SK-N-SH (cell line): ENCODE results near the gene CYP26B1. TPM values are rescaled to one million over a fixed set of nuclear protein-coding genes. Genes with fewer than 3 reads are reported as not detected.

Experiments used
- CTCF ChIA-PET: fragments of 300-600, 350-600 bp; formaldehyde crosslinking; extraction: SDS; loops from one replicate; lab custom pipeline; 2021; lab: Yijun Ruan, JAX
- POLR2A ChIA-PET: fragments of 350-600 bp; sonication (Branson Sonifier 250); formaldehyde crosslinking; extraction: SDS; loops from one replicate; lab custom pipeline; 2020; ENCODE audit warnings: antibody characterized with exemption, inconsistent platforms; lab: Yijun Ruan, JAX
- DNase-seq: peaks from one replicate; pipeline ENCODE4 v3.0.0; 2012
- H2AFZ ChIP-seq: fragments of 200-600 bp; sonication (generic); 2 replicates; pipeline ENCODE4 v1.8.1; 2016; ENCODE audit warnings: antibody characterized with exemption, mild to moderate bottlenecking, low read depth
- H3F3A ChIP-seq: fragments of 200-600 bp; sonication (generic); replicated peaks from 2 replicates; pipeline ENCODE3; 2016; ENCODE audit warnings: antibody characterized with exemption, mild to moderate bottlenecking; ENCODE audit not compliant: insufficient read depth
- H3K27ac ChIP-seq, 2 experiments: fragments of 200-500 bp in 1 of 2; fragments of 200-600 bp in 1 of 2; sonication (Bioruptor generic) in 1 of 2; sonication (generic), shearing (Covaris generic) in 1 of 2; 2 replicates each; pipeline versions ENCODE4 v1.5.1 to v1.6.1; 2014 to 2016; ENCODE audit warnings: low read depth in 2 of 2, inconsistent platforms in 1 of 2, low read length in 1 of 2, mild to moderate bottlenecking in 1 of 2, mixed read lengths in 1 of 2
- H3K27me3 ChIP-seq: fragments of 200-600 bp; sonication (generic), shearing (Covaris generic); 2 replicates; pipeline ENCODE4 v1.6.1; 2016; ENCODE audit warnings: mixed run types; ENCODE audit not compliant: insufficient read depth
- H3K36me3 ChIP-seq, 2 experiments: fragments of 200-500 bp in 1 of 2; fragments of 200-600 bp in 1 of 2; sonication (Bioruptor generic) in 1 of 2; sonication (generic) in 1 of 2; replicated peaks in 1 of 2; 2 replicates each; pipeline versions ENCODE3 to v1.5.1; 2014 to 2016; ENCODE audit warnings: low read length in 1 of 2, mild to moderate bottlenecking in 1 of 2; ENCODE audit not compliant: insufficient read depth in 2 of 2, control insufficient read depth in 1 of 2
- H3K4me1 ChIP-seq, 2 experiments: fragments of 200-500 bp in 1 of 2; fragments of 200-600 bp in 1 of 2; sonication (Bioruptor generic) in 1 of 2; sonication (generic), shearing (Covaris generic) in 1 of 2; 2 replicates each; pipeline versions ENCODE4 v1.5.1 to v1.6.1; 2014 to 2016; ENCODE audit warnings: low read depth in 1 of 2, low read length in 1 of 2, mixed run types in 1 of 2; ENCODE audit not compliant: insufficient read depth in 2 of 2, control insufficient read depth in 1 of 2
- H3K4me2 ChIP-seq: fragments of 200-600 bp; sonication (generic), shearing (Covaris generic); 2 replicates; pipeline ENCODE4 v1.6.1; 2017; ENCODE audit warnings: mixed run types
- H3K4me3 ChIP-seq, 2 experiments: fragments of 200-500 bp in 1 of 2; fragments of 200-600 bp in 1 of 2; sonication (Bioruptor generic) in 1 of 2; sonication (generic), shearing (Covaris generic) in 1 of 2; 2 replicates each; pipeline versions ENCODE4 v1.5.1 to v1.8.1; 2014 to 2016; ENCODE audit warnings: low read depth in 2 of 2, inconsistent platforms in 1 of 2, low read length in 1 of 2, mild to moderate bottlenecking in 1 of 2, mixed read lengths in 1 of 2, moderate library complexity in 1 of 2
- H3K79me2 ChIP-seq: fragments of 200-600 bp; sonication (generic); 2 replicates; pipeline ENCODE4 v1.8.1; 2017; ENCODE audit warnings: mild to moderate bottlenecking; ENCODE audit not compliant: insufficient read depth
- H3K9ac ChIP-seq: fragments of 200-600 bp; sonication (generic); 2 replicates; pipeline ENCODE4 v1.6.1; 2017; ENCODE audit warnings: mixed run types
- H3K9me2 ChIP-seq: fragments of 200-600 bp; sonication (generic); 2 replicates; pipeline ENCODE4 v1.6.1; 2017; ENCODE audit warnings: mixed run types
- H3K9me3 ChIP-seq: fragments of 200-600 bp; sonication (generic); 2 replicates; pipeline ENCODE4 v1.6.1; 2017; ENCODE audit warnings: mixed run types, mild to moderate bottlenecking, moderate library complexity
- H4K20me1 ChIP-seq: fragments of 200-600 bp; sonication (generic); 2 replicates; pipeline ENCODE4 v1.6.1; 2017; ENCODE audit warnings: mild to moderate bottlenecking, mixed run types; ENCODE audit not compliant: insufficient read depth
- EZH2phosphoT487 ChIP-seq: fragments of 200-600 bp; sonication (generic); IDR thresholded peaks from 2 replicates; pipeline ENCODE4 v1.6.1; 2017; ENCODE audit warnings: low read depth, mixed run types, mild to moderate bottlenecking, antibody characterized with exemption, moderate library complexity, borderline replicate concordance
- FOXM1 ChIP-seq: IDR thresholded peaks from 2 replicates; pipeline ENCODE4 v1.4.0; 2012; ENCODE audit warnings: low read depth, mild to moderate bottlenecking
- GATA2 ChIP-seq: sonication (generic); formaldehyde crosslinking; IDR thresholded peaks from 2 replicates; pipeline ENCODE4 v1.5.0; 2020; ENCODE audit warnings: mild to moderate bottlenecking, missing genetic modification reagents
- IRF3 ChIP-seq: fragments of 150-350 bp; IDR thresholded peaks from 2 replicates; pipeline ENCODE4 v1.6.1; 2016; ENCODE audit warnings: mild to moderate bottlenecking, low read depth, low read length
- JUND ChIP-seq: IDR thresholded peaks from 2 replicates; pipeline ENCODE4 v1.4.0; 2012
- MAX ChIP-seq: IDR thresholded peaks from 2 replicates; pipeline ENCODE4 v1.4.0; 2012; ENCODE audit warnings: low read depth
- MXI1 ChIP-seq: IDR thresholded peaks from 2 replicates; pipeline ENCODE4 v1.6.1; 2012; ENCODE audit warnings: mild to moderate bottlenecking, low read depth, low read length, improper control_type of control experiment
- RCOR1 ChIP-seq: fragments of 150-350 bp; IDR thresholded peaks from 2 replicates; pipeline ENCODE4 v1.6.1; 2017; ENCODE audit warnings: antibody characterized with exemption, low read length
- REST ChIP-seq: IDR thresholded peaks from 2 replicates; pipeline ENCODE4 v1.6.1; 2012; ENCODE audit warnings: mild to moderate bottlenecking, low read depth, low read length, moderate library complexity
- RFX5 ChIP-seq: IDR thresholded peaks from 2 replicates; pipeline ENCODE4 v1.6.1; 2012; ENCODE audit warnings: mild to moderate bottlenecking, improper control_type of control experiment, low read length
- RXRA ChIP-seq: IDR thresholded peaks from 2 replicates; pipeline ENCODE4 v1.4.0; 2012; ENCODE audit warnings: low read depth, mild to moderate bottlenecking, borderline replicate concordance
- SIN3A ChIP-seq: IDR thresholded peaks from 2 replicates; pipeline ENCODE4 v1.6.1; 2012; ENCODE audit warnings: low read depth, mild to moderate bottlenecking, low read length, moderate library complexity, borderline replicate concordance
- TAF1 ChIP-seq: IDR thresholded peaks from 2 replicates; pipeline ENCODE4 v1.6.1; 2012; ENCODE audit warnings: low read depth, mild to moderate bottlenecking, low read length, moderate library complexity, borderline replicate concordance
- USF1 ChIP-seq: IDR thresholded peaks from 2 replicates; pipeline ENCODE4 v1.4.0; 2012; ENCODE audit warnings: low read depth, borderline replicate concordance
- USF2 ChIP-seq: fragments of 150-350 bp; IDR thresholded peaks from 2 replicates; pipeline ENCODE4 v1.6.1; 2017; ENCODE audit warnings: antibody characterized with exemption, low read length, low read depth, borderline replicate concordance
- YY1 ChIP-seq: IDR thresholded peaks from 2 replicates; pipeline ENCODE4 v1.4.0; 2012; ENCODE audit warnings: low read depth, mild to moderate bottlenecking
- ZBTB33 ChIP-seq: IDR thresholded peaks from 2 replicates; pipeline ENCODE4 v1.4.0; 2012; ENCODE audit warnings: low read depth, borderline replicate concordance
- WGBS: methylation state at CpG from one replicate; pipeline ENCODE4 v1.1.6; 2017; ENCODE audit warnings: low lambda C conversion rate; 5-methylcytosine and 5-hydroxymethylcytosine counted together
- polyA plus RNA-seq, 3 experiments: library from polyadenylated mRNA; depleted of rRNA; stranded (reverse); fragments of >200 nt; gene quantifications; 2 replicates each; pipeline ENCODE4 v1.2.3, GENCODE V29; 2012

Gene CYP26B1
- polyA plus RNA-seq, 1 of the 3 experiments (the other 2 are of a cell fraction) = 0.33 TPM

GRCh38 chr2:72083751-72084583 is 63.7 kb downstream of the CYP26B1 start:
- DNase-seq = no peak
- no peaks in the 10 kb centered on the region for H3K27me3 ChIP-seq
- no peak overlapping the region for H3K4me2 ChIP-seq
- POLR2A ChIA-PET = no interaction called here
- H3K27ac ChIP-seq = no peak overlapping the region
- no peaks in the 10 kb centered on the region for H3K9me3 ChIP-seq
- no peaks in the 10 kb centered on the region for H3K36me3 ChIP-seq
- no peaks in the 10 kb centered on the region for H4K20me1 ChIP-seq
- no peaks in the 10 kb centered on the region for H3K79me2 ChIP-seq
- no peak overlapping the region for H3K4me3 ChIP-seq
- H3K4me1 ChIP-seq = no peaks in the 10 kb centered on the region
- no peak for TF ChIP-seq USF2
- TF ChIP-seq GATA2 (CRISPR knock-in tag) = no peak
- TF ChIP-seq EZH2phosphoT487 = no peak
- no peak for TF ChIP-seq RXRA
- no peak for TF ChIP-seq MXI1
- TF ChIP-seq USF1 = no peak
- TF ChIP-seq JUND = no peak
- TF ChIP-seq IRF3 = no peak
- no peak for TF ChIP-seq SIN3A
- TF ChIP-seq RFX5 = no peak
- TF ChIP-seq FOXM1 = no peak
- no peak for TF ChIP-seq RCOR1
- TF ChIP-seq MAX = no peak
- no peak for TF ChIP-seq YY1
- no peak for TF ChIP-seq ZBTB33
- no peak for TF ChIP-seq TAF1
- no peak for TF ChIP-seq REST
- TF ChIP-seq, all 33 proteins: peak for 0
- CTCF ChIA-PET = no interaction called here
- H3K9ac ChIP-seq = no peak overlapping the region
- H3F3A ChIP-seq = no peaks in the 10 kb centered on the region
- 54% methylated on average over 22 of the region's 24 CpGs for WGBS
- H2AFZ ChIP-seq = no peak overlapping the region
- no peaks in the 10 kb centered on the region for H3K9me2 ChIP-seq
